ENCODE results near the gene SPECC1L.

Gene SPECC1L

DNA sequence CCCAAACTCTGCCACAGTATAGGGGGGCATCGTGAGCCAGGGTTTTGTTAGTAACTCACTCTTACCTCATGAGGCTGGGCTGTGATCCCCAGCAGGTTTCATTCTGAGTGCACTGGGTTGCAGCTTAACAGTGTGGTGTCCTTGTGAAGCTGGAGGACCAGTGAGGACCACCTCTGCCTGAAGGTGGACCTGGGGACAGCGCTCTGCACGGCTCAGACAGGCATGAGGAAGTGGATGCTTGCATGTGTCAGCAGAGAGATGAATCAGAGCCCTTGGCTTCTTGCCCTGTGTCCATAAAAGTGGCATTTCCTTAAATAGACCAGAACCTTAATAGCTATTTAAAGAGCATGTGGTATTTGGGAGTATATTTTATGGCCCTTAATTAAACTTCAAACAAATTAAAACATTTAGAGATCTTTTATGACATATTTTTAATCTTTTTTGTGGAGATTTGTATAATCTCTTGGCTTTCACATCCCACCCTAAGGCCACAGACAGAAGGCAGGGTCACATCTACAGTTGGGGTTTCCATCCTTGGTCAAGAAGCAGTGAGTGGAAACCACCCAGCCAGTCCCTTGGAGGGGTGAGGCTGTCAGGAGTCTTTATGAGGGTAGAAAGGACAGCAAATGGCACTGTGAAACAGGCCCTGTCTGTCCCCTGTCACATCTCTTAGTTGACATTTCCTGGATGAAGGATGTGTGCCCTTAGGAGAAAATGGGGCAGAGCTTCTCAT is 132.0 kb downstream of the SPECC1L start:
- DNase-seq: peak; percentile 62 to 65

DNA sequence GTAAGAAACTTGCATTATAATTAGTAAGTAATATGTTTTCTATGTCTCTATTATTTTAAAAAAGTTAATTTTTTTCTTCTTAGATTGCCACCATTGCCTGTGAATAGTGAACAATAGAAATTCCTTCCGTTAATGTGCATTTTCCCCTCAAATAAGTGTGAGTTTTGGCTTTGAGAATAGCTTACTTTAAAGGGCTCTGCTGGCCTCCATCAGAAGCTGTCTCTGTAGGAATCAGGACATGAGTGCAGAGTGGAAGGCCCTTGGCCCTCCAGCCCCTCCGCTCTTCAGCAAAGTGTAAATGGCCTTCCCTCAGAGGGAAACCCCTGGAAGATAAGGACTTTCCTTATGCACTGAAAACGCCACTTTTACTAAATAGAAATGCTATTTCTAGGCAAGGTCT is 132.7 kb downstream of the SPECC1L start:
- DNase-seq: no peak

DNA sequence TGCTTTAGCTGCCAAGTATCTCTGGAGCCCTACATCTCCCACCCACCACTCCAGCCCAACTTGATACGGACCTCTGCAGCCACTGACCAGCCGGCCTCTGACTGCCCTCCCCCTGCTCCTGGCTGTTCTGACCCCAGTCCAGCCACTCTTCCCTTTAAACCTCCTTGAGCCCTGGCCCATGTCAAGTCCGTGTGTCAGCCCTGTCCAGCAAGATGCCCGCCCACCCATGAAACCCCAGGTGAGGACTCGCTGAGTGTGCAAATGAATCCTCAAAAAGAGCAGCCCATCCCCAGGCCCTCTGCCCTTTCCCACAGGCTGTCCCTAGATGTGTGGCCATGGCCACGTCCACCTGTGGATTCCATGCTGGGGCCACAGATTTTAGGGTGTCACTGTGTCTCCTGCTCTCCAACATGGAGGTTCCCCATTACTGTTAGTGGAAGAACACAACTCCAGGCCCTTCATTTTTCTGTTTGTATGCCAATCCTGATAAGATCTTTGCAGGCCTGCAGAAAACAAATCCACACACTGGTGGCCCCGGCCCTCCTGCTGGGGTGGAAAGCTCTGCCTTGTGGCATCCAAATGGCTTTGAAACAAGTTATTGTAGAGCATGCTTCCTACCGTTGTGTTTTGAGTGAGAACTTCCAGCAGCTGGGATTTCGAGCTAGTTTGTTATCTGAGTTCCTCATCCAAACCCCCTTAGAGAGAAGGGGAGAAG is 134.1 kb downstream of the SPECC1L start:
- no peak for DNase-seq

DNA sequence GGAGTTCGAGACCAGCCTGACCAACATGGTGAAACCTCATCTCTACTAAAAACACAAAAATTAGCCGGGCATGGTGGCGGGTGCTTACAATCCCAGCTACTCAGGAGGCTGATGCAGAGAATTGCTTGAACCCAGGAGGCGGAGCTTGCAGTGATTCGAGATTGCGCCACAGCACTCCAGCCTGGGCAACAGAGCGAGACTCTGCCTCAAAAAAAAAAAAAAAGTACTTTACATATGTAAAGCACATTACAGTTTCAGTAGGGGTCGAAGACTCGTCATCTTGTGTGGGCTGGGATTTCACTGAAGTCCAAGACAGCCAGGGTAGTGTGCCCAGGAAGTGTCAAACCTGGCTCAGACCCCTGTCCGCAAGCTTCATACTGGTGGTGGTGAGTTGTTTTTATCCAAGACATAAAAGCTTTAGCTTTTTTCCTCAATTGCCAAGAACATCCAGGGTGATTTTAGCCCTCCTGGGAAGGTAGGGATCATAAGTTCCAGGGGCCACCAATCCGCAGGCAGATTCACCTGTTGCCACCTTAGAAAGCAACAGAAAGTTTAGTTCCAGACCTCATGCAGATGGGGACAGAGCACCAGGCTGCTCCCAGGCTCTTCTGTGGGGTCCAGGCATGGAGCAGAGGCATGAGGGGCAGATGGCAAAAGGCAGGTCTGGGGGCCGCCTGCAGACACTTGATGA is 135.1 kb downstream of the SPECC1L start:
- no peak for DNase-seq

DNA sequence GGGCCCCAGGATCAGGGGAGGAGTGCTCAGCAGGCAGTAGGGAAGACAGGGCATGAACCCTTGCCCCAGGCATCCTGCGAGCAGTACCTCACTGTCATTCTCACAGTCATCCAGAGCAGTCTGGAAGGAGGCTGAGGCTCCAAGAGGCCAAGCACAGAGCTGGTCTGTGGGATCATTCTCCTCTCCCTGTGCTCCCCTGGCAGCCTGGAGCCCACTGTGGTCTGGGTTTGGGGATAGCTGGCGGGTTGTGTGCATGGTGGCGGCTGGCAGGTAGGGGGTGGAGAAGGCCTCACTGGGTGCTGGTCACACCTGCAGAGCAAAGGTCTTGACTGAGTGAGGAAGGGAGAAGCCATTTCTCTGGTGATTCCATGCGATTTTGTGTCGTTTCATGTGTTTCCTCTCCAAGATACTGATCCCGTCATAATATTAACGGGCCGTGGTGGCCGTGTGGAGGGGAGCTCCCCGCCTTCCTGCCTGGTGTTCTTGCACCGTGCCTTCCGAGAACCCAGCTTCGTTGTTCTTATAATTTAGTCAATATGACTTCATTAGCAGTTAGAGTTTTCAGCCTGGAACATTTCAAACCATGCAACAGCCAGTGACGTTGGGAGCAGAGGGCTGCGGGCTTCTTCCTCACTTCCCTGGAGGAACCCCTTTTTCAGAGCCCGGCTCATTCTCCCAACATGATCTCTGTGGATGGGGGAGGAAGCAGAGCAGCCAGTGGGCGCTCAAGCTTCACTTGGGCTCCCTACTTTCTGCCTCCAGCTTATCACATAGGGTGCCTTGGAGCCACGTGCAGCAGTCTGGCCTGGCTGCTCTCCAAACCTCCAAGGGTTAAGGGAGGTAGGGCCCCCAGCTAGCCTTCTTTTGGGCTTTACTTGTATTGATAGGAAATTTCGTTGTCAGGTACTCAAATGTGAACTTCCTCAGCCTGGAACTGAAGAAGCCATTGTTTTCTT is 136.0 kb downstream of the SPECC1L start:
- DNase-seq: no peak

DNA sequence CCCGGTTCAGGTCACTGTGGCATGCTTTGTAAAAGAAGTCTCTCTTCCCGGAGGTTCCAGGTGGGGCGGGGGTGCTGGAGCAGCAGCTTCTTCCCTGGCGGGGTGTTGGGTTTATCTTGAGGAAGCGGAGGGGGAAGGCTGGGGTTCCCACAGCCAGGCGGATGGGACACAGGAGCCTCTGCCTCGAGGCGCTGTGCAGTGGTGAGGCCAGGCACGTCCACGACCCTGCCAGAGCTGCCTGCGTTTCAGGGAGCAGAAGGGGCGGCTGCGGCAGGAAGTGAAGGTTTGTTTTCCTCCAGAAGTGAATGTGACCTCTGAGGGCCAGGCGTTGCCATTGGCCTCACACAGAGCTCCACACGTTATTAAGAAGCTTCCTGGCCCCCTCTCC is 136.6 kb downstream of the SPECC1L start:
- DNase-seq: no peak

DNA sequence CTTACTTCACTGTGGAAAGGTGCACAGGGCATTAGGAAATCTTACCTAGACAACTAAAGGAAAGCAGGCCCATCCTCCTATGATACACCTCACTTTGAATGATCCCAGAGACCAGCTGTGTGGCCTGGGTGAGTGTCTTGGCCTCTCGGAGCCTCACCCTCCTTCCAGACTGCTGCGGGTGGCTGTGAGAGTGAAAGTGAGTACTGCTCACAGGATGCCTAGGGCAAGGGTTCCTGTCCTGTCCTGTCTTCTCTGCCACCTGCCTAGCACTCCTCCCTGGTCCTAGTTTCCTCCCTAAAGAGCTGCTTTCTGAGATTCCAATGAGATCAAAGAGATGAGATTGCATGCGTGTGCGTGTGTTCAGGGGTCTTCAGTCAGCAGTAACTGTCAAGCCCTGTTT is 137.3 kb downstream of the SPECC1L start:
- no peak for DNase-seq

DNA sequence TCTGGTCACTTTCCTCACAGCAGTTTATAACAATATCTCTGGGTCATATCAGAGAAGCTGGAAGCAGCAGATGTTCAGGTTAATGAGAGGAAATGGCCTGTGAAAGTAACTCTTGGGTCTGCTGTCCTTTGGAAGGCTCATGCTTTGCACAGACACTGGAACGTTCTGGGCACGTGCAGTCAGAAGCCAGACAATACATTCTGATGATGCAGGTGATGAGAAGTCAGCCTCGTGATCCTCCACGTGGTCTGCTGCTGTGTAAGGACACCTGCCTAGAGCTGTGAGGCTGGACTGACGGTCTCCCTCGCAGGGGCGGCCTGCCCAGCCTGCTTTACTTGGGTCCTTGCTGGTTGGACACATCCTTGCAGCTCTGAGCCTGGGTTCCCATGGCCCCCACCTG is 138.0 kb downstream of the SPECC1L start:
- DNase-seq: no peak

DNA sequence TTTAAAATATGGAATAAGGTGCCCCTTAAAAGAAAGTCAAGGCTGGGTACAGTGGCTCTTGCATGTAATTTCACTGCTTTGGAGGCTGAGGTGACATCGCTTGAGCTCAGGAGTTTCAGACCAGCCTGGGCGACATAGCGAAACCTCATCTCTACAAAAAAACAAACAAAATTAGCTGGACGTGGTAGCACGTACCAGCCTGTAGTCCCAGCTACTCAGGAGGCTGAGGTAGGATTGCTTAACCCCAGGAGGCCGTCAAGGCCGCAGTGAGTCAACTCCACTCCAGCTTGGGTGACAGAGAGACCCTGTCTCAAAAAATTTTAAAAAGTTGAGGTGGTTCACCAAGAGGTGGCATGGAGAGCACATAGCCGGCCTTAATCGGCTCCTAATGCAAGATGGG is 139.1 kb downstream of the SPECC1L start:
- DNase-seq: no peak

DNA sequence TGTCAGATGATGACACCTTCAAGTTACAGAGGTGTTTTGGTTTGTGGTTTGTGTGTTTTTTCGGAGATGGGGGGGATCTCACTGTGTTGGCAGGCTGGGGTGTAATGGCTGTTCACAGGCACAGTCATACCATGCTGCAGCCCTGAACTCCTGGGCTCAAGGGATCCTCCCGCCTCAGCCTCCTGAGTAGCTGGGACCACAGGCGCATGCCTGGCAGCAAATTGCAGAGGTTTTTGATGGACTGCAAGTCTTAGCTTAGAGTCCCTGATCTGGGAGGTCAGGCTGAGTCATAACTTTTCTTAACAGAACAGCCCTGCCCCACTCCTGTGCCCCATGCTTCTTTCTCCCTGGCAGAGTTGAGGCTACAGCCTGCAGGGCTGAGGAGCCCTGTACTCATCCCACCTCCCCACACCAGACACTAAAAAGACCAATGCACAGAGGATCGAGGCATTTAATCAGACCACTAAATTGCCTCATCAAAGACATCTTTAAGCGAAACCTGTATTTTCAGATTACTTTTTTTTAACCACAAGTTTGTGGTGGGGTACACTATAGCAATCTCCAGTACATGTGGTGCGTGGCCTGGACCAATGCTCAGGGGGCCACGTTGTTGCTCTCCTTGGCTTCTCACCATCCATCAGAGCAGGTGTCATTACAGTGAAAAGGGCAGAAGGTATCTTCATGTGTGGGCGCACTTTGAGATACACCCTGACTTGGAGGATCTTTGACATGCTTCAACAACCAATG is 139.7 kb downstream of the SPECC1L start:
- DNase-seq: no peak

DNA sequence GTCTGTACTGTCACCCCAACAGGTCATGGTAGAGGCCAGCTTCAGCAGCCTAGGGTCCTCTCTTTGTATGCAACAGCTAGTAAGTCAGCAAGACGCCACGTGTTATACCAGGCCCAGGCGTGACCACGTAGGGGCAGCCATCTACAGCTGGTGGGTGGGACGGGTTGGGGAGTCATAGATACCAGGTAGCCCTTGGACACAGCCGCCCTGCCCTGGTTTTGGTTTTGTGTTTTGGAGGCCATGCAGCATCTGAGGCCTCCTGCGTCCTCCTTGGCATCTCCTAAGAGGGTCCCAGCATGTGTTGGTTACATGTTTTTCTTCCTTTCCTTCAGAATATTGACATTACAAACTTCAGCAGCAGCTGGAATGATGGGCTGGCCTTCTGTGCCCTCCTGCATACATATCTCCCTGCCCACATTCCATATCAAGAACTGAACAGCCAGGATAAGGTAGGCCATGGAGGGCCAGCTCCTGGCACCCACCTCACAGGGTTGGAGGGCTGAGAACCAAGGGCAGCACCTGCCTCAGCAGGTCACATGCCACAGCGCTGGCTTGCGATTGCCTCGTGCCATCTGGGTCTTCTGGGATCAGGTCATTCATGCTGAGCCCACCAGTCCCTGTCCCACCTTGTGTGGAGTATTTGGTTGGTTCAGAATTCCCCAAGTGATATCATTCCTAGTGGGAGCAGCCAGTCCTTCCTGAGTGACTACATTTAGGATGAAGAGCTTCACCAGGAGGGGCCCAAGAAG is 140.8 kb downstream of the SPECC1L start:
- DNase-seq: no peak

DNA sequence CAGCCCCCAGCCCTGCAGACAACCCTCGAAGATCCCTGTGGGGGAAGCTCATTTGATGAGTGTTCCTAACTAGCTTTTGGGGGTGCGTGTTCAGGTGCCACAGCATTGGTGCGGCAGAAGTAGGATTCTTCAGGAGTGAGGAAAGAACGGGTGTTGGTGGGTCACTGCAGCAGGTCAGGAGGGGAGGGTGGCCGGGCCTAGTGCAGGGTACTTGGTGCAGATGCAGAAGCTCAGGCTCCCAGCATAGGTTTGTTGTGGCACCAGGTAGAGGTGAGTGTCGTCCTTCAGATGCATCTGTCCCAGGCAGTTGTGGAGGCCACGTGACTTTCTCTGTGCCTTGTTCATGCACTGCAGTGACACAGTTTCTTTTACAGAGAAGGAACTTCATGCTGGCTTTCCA is 141.6 kb downstream of the SPECC1L start:
- DNase-seq: no peak

DNA sequence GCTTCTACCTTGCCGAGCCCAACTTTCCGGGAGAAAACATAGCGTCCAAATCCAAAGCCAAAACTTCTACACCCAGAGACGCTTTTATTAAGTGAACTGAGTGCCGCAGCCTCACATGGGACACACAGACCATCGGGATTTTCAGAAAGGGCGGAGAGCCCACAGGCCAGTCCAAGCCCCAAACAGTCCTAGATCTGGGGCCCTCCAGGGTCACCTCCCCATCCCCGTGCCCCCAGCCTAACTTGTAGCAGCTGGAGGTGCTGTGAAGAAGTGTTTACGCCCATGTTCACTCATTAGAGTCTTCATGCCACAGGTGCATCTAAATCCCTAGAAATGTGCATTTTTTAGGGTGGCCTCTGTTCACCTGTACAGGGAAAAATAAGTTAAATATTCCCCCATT is 142.6 kb downstream of the SPECC1L start:
- DNase-seq: no peak

DNA sequence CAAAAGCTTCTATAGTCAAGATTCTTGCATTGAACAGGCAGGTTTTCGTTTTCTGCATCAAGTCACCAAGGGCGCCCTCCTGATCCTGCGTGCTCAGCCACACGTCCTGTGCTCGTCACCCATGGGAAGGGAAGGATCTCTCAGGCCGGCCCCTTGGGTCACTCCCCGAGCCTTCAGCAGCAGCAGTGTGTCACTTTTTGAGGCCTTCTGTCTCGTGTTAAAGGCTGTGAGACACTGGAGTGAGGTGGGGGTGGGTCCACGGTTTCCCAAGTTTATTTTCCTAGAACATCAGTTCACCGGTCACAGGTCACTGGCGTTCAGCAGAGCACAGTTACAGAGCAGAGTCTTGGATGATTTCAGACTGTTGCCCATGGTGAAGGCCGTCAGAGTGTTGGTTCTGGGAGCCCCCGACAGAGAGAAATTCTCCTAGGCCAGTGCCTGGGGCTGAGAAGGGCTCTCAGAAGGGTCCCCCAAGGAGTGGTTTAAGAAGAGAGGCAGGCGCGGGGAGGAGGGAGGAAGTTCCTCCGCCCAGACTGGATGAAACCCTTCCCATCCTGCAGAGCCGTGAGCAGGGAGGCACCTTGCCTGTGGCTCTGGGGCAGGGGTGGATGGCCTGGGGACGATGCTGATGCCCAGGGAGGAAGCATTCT is 143.2 kb downstream of the SPECC1L start:
- DNase-seq: no peak

DNA sequence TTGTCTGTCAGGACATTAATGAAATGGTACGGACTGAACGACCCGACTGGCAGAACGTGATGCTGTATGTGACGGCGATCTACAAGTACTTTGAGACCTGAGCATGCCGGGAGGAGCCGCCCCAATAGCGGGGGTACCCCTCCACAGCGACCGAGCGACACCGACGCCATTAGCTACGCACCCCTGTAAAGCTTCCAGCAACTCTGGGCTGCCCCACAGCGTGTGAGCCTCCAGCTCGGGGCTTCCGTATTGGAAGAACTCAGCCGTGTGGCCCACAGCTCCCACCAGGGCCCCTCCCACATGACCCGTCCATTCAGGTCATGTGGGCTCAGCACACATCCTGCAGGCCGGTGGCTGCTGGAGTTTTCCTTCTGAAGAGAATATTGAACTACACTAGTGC is 143.9 kb downstream of the SPECC1L start:
- no peak for DNase-seq

DNA sequence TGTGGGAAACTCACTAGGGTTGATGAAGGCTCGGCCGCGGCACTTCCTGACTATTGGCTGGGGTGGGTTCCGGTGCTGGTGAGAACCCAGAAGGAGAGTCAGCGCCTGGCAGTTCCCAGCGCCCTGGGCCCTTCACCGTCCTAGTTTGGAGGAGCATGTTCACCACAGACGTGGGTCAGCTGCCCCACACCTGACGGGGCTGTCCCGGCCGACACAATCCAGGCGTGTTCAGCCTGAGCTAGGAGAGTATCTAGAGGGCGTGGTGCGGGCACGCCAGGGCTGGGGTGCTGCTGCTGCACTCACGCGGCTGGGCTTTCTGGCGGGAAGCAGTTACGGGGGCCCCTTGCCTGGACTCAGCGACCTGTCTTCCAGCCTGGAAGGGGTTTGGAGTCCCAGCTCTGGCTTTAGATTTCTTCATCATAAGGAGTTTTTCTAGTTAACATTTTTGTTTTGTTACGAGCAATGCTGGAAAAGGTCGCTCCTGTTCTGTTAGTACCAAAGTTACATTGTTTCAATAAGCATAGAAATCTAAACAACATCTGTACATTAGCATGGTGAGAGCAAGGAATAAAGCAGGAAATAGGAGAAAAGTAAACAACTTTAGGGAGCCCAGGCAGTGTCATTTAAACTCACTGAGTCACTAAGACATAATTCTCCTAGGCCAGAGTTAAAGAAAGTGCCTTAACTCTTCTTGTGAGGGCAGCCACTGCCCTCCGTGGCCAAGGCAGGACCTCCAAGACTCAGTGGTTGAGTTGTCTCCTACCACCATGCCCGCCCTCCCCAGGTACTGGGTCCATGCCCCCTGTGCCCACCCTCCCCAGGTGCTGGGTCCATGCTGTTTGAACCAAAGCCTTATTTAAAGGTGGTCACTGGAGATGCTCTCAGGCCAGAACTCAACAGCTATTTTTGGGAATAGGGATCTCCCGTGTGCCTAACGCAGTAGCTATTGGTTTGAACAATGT is 144.6 kb downstream of the SPECC1L start:
- no peak for DNase-seq

DNA sequence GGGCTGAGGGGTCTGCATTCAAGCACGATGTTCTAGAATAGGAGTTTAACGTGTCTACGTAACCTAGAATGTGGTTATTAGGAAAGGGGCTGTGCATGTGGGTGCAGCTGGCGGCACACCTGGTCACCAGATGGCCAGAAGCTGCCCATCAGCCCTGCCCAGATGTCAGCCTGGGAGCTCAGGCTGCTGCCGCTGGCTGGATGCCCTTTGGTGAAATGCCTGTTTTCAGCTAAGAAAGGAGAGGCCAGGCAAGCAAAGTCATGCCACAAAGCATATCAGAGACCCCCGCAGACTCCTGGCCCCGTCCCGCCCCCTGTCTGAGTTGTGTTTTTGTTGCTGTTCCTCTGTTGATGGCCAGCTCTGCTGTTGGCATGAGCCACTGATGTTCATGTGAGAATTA is 145.5 kb downstream of the SPECC1L start:
- DNase-seq: no peak

DNA sequence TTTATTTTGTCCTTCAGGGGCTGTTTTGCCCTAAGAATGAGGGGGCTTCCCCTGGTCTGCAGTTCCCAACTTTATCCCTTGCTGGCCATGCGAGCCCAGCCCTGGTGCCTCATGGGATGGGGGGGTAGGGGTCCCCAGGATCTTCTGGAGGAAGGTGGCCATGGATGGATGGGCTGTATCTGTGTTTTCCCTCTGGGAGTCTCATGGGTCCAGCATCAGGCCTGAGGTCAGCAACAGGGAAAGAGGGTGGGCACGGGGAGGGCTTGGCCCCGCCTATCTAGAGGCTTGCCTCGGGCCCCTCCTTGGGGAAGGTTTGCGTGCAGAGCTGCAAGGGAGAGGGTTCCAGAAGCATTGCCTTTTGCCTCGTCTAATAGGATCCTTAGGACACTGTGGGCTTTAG is 146.0 kb downstream of the SPECC1L start:
- DNase-seq: no peak

DNA sequence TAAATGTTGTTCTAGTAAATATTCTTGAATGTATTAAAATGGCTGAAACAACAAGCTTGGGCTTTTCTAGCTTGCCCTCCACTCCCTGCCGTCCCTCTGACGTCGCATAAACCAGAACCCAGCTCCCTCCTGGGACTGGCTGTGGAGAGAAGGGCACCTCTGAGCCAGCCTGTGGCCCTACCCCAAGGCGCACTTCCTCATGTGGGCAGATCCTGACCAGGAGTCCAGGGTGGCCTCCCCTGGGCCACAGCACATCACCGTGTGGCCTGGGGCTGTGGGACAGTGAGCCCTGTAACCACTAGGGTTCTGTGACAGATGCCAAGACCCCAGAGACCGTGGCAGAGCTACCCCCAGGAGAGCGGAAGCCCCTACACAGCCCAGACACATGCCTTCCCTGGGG is 146.6 kb downstream of the SPECC1L start:
- no peak for DNase-seq

All from AML-193 (cell line).